Activated T-helper 1 cell treated with anti-CD3 and anti-CD28 coated beads, Interleukin-2, amount 50 U/mL, for 16 hours (primary cell): ENCODE data around the gene PSAT1.

ENCODE experiments used
- DNase-seq, 2 donors: peaks; one replicate each; pipeline ENCODE4 v3.0.0-alpha.2; 2020; ENCODE audit warnings: low read depth in 1 of 2, low spot score in 1 of 2

The PSAT1 gene

DNA sequence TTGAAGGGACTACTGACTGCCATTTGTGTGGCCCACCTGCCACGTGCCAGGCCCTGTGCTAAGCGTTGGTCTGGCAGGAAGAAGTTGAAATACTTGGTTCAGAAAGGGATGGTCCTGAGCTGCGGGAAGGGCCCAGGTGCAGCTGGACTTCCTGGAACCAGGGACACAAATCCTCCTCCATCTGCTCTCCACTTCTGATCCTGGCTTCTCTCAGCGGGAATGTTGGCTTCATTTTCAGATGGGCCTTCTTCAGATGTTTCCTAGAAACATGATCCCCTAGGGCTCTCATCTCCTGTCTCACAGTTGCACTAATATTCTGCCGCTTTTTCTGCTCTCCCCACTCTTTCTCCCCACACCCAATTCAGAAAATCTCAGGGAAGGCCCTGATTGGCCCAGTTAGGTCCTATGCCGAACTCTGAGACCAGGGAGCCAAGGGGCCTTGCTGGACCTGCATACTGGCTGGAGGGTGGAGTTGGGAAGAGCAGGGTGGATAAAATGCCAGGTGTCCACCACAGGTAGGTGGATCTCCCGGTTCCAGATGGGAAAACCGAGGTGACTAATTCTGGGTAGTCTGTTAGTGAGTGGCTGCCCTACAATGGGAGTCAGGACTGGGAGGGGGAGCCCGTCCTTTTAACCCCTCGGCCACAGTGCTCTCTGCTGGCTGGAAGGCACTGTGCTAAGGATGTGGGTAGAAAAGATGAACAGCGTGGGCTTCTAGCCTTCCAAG, 19.4 kb downstream of the PSAT1 start:
- DNase-seq, result no peak

DNA sequence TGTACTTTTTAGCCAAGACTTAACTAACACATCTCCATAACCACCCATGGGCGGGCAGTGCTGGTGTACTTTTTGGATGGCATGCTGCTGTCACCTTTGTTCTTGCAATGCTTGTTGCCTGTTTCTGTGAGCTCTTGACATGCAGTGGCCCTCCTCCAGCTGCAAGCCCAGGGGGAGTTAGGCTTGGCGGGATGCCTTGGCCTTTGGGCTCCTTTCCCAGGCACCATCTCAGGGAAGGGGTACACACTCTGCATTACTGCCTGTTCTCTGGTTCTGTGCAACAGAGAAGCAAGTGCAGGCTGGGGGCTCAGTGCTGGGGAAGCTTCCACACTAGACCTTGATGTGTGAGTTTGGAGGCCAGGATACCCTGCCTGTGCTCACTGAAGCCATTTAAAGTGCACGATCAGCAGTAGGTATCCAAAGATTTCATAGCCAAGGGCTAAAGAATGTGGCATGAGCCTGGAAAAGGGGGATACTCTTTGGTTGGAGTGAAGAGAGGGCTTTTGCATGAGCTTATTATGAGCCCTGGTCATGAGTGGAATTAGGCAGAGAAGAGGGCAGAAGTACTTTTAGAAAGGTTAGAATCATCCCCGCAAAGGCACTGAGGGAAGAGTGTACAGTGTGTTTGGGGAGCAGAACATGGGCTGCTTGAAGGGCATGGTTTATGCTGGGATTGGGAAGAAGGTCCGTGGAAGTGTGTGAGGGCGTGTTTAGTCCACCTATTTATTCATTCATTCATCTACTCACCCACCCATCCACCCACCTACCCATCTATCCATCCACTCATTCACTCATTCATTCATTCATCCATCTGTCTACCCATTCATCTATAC, 22.5 kb downstream of the PSAT1 start:
- no peak for DNase-seq

- DNase-seq, result no peak
Measured at GRCh38 chr9:78320030-78320693, 23.2 kb downstream of the PSAT1 start.

- DNase-seq, result no peak
Measured at GRCh38 chr9:78320875-78321496, 24.1 kb downstream of the PSAT1 start.

DNA sequence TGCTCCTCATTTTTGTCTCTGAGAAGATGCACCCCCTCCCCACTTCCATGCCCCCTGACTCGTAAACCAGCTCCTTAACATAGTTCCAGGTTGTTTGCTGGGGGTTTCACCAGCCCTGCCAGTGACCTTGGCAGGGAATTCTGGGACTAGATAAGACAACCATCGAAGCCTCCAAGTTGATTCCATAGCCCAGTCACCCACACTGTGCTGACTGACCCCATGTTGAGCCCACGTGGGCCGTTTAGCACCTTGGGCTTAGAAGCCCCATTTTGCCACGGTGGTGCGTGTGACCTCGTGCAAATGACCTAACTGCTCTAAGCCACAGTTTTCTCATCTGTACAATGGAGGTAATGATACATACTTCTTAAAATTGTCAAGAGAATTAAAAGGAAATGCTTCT, 24.6 kb downstream of the PSAT1 start:
- DNase-seq, result no peak

GRCh38 chr9:78324068-78324650, 27.2 kb downstream of the PSAT1 start:
- no peak for DNase-seq

DNA sequence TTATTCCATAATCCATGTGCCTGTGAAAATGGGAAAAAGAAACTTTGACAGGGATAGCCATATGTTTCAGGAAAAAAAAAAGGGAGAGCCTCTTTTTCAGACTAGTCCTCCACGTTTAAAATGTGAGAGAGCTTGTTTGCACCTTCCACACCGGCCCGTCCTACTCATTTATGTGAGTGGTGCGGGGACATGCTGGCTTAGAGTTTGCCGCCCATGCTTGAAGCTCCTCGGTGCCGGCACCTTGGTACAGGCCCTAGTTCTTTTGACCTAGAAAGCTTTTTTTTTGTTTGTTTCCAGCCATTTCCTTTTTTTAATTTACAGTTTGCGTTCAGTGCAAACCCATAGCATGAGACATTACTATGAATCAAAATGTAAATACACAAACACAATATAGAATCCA, 27.8 kb downstream of the PSAT1 start:
- no peak for DNase-seq

DNA sequence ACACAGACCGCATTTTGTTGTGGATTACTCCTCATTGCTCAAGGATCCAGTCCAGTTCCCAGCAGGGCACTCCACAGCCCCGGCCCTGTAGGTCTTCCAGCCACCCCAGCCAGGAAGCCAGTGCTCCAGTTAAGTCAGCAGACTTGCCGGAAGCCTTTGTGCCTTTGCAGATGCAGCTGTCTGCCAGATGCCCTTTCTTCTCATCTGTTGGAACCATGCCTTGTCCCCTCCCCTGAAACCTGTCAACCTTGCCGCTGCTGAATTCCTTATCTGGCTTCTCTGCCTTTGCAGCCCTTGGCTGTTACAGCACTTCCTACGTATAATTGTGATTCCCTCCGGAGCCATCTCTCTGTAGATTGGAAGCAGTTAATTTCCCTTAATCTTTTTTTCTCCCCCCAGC, 28.4 kb downstream of the PSAT1 start:
- no peak for DNase-seq

DNA sequence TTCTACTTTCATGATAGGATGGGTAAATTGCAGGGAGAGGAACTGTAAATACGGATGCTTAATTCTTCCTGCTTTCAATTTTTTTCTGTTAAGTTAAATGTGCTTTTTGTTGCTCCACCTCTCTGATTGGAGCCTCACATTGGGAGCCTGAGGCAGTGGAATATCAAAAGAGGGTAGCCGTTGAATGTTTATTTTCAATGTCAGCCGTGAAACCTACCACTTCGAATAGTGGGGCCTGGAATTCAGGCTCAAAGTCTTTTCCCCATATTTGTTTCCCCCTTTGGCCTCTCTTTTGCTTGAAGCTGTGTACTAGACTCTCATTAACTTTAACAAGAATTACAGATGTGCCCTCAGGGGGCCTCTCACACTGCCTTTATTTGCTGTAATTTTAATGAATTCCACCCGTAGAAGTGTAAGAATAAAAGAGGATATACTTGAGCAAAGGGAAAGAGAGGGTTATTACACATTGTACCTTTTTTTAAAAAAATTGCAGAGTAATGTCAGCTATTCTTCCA, 29.0 kb downstream of the PSAT1 start:
- no peak for DNase-seq

DNA sequence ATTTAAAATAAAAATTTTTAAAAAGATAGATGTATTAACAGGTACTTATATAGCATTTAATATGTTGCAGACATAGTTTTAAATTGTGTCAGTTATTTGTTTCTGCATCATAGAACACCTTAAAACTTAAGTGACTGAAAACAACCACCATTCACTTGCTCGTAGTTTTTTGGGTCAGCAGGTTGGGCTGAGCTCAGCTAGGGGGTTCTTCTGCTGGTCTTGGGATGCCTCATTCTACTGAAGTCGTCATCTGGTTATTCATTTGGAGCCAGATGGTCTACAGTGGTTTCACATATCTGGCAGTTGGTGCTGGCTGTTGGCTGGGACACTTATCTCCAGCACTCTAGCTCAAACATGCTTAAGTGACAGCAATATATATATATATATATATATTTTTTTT, 29.6 kb downstream of the PSAT1 start:
- DNase-seq, result no peak

- DNase-seq, result no peak
Measured at GRCh38 chr9:78332381-78332780, 35.5 kb downstream of the PSAT1 start.

- no peak for DNase-seq
Measured at GRCh38 chr9:78348848-78349247, 51.9 kb downstream of the PSAT1 start.

DNA sequence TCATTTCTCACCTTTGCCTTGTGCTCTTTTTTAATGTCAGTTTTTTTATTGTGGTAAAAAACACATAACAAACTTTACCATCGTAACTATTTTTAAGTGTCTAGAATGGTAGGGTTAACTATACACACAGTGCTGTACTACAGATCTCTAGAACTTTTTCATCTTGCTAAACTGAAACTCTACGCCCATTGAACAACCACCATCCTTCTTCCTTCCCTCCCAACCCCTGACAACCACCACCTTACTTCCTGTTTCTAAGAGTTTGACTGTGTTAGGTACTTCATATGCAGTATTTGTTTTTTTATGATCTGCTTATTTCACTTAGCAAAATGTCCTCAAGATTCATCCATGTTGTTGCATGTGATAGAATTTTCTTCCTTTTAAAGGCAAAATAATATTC, 54.9 kb downstream of the PSAT1 start:
- DNase-seq, result no peak

- DNase-seq, result no peak
Measured at GRCh38 chr9:78354324-78354973, 57.5 kb downstream of the PSAT1 start.

- no peak for DNase-seq
Measured at GRCh38 chr9:78354989-78355388, 58.1 kb downstream of the PSAT1 start.

DNA sequence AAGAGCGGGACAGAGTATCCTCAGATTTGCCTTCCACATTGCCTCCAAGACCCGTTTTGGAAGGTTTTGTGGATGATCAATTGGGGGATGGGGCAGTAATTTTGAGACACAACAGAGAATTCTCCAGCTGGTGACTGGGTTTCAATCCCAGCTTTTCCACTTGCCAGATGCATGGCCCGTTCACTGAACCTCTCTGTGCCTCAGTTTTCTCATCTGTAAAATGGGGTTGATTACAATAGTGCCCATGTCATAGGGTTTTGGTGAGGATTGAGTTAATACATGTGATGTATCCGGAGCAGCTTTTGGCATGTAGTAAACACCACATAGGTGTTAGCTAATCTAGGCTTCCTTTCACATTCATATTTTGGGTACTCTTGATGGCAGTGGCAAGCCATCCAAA, 59.7 kb downstream of the PSAT1 start:
- no peak for DNase-seq

DNA sequence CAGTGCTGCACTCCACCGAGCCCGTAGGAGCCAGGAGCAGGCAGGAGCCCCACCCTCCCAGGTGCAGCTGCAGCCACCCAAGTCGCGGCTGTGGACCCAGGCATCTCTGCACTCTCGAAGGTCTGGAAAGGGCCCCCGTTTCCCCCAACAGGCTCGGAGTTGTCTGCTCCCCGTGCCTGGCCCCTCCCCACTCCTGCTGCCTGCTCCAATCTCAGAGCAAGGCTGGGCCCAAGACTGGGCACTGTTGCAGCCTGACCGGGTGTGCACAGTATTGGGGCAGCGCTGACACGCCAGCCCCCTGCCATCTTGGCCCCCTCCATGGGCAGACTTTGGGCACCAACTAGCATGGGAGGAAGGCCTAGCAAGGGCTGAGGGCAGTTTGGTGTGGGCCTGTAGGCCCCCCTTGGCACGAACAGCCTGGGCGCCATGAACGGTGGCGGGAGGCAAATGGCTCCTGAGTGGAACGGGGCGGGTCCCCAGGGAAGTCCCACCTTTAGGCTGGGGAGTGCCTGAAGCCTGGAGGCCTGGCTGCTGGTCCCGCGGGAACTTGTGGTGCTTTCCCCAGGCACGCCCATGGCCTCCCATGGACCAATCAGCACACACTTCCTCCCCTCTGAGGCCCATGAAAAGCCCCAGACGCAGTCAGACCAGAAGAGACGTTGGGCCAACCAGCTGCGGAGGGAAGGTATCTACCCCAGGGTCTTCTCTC, 60.4 kb downstream of the PSAT1 start:
- no peak for DNase-seq

DNA sequence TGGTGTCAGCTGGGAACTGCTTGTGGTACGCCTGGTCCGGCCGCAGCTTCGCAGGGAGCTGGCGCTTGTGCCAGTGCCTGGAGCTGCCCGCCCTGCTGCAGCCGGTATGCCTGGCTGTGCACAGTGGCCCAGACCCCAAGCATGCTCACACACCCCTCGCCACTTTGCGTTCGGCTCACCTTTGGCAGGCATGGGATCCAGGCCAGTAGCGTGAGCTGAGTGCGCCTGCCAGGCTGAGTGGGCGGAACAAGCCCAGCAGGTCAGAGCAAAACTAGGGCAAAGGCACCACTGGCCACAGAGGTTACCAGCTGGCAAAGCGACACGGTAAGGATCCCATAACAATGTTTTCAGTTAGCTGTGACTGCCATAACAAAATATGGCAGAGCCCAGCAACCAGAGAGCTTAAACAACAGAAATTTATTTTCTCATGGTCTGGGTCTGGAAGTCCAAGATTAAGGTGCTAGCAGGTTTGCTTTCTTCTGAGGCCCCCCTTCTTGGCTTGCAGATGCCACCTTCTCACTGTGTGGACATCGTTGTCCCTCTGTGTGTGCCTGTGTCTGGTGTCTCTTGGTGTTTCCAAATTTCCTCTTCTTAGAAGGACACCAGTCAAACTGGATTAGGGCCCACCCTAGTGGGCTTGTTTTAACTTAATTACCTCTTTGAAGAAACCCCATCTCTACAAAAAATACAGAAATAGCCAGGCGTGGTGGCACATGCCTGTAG, 61.6 kb downstream of the PSAT1 start:
- DNase-seq, result no peak

DNA sequence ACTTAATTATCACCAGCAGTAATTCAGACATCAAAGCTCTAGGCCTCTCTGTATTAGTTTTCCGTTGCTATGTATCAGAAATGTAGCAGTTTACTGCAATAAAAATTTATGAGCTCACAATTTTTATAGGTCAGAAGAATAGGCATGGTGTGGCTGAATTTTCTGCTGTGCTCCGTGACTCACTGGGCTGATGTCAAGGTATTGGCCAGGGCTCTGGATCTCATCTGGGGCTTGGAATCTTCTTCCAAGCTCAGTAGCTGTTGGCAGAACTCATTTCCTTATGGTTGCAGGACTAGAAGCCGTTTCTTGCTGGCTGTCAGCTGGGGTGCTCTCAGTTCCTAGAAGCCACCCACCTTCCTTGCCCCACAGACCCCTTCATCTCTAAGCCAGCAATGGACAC, 66.3 kb downstream of the PSAT1 start:
- no peak for DNase-seq
